Measurements from ENCODE around the gene ANTXRL.
"Not testable (repeated sequence)": the region's sequence is repeated elsewhere in the genome, so short reads cannot be mapped to it uniquely, and the experiment has no call there.

DNA sequence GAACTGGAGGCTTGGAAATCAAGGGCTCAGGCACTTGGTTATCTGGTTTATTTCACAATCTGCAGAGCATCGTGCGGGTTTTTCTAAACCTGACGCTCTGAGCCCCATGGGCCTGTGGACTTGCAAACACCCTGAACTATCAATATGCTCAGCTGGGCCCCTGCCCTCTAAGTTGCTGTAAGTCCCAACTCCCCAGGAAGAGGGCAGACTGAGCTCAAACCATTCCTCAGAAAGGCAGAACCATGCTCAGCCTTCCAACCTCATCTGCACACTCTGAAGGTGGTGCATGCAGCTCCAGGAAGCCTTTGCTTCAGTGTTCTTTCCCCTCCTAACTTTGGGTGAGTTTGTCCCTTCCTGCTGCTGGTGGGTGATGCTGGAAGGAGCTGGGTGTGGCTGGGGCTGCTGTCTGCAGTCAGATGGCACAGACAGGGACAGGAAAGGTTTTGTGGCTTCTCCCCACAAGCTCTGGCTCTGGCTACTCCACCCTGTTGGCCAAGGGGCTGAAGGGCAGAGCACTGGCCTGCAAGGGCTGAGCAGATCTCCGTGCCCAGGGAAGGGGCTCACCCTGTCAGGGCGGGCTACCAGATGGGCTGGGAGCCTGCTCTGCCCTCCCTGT, 92.5 kb downstream of the ANTXRL start:
- TF ChIP-seq, protein P1, sequence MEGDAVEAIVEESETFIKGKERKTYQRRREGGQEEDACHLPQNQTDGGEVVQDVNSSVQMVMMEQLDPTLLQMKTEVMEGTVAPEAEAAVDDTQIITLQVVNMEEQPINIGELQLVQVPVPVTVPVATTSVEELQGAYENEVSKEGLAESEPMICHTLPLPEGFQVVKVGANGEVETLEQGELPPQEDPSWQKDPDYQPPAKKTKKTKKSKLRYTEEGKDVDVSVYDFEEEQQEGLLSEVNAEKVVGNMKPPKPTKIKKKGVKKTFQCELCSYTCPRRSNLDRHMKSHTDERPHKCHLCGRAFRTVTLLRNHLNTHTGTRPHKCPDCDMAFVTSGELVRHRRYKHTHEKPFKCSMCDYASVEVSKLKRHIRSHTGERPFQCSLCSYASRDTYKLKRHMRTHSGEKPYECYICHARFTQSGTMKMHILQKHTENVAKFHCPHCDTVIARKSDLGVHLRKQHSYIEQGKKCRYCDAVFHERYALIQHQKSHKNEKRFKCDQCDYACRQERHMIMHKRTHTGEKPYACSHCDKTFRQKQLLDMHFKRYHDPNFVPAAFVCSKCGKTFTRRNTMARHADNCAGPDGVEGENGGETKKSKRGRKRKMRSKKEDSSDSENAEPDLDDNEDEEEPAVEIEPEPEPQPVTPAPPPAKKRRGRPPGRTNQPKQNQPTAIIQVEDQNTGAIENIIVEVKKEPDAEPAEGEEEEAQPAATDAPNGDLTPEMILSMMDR (IDR thresholded peaks at IDR 0.05; ENCODE audit: poor library complexity): not testable (repeated sequence)
- TF ChIP-seq EZH2 (IDR thresholded peaks at IDR 0.05; ENCODE audit: borderline replicate concordance); EZH2phosphoT487 (IDR thresholded peaks at IDR 0.05; ENCODE audit: low read depth, severe bottlenecking, unreplicated experiment): not testable (repeated sequence)
